Tibial nerve (tissue), 4 donors: ENCODE results near the gene CARD11.

ENCODE experiments used
- EP300 ChIP-seq, 2 donors: sonication (generic); formaldehyde crosslinking; IDR thresholded peaks; one replicate each; pipeline ENCODE4 v1.6.1; 2017; ENCODE audit warnings: antibody characterized with exemption in 2 of 2, mild to moderate bottlenecking in 1 of 2
- POLR2A ChIP-seq, 2 donors: fragments of 450-650 bp; IDR thresholded peaks; one replicate each; pipeline ENCODE4 v1.6.1; 2017; ENCODE audit warnings: antibody characterized with exemption in 2 of 2, mild to moderate bottlenecking in 2 of 2, moderate library complexity in 2 of 2
- TF ChIP-seq, protein P1 (sequence below), 5 experiments: fragments of 200-600 bp in 3 of 5; fragments of 450-650 bp in 2 of 5; sonication (generic) in 3 of 5; IDR thresholded peaks; one replicate each; pipeline ENCODE4 v1.5.1; 2016 to 2019; ENCODE audit warnings: antibody characterized with exemption in 5 of 5, mild to moderate bottlenecking in 3 of 5, moderate library complexity in 2 of 5

DNA sequence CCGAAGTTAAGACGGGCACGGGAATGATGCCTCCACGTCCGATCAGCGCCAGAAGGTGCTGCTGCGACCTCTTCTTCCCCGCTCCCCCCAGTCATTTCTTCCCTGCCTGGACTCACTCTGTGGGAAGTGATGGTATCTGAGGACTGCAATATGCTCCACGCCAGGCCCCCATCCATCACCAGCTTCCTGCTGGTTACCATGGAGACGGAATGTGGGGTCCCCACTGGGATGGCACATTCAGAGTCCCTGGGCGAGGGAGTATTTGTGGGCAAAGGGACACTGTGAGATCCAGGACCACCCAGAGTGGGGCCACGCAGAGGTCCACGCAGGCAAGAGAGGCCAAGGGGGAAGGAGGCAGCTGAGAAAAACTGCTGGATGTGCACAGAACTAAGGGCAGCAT lies 39.7 kb downstream of the CARD11 start:
- TF ChIP-seq, protein P1, sequence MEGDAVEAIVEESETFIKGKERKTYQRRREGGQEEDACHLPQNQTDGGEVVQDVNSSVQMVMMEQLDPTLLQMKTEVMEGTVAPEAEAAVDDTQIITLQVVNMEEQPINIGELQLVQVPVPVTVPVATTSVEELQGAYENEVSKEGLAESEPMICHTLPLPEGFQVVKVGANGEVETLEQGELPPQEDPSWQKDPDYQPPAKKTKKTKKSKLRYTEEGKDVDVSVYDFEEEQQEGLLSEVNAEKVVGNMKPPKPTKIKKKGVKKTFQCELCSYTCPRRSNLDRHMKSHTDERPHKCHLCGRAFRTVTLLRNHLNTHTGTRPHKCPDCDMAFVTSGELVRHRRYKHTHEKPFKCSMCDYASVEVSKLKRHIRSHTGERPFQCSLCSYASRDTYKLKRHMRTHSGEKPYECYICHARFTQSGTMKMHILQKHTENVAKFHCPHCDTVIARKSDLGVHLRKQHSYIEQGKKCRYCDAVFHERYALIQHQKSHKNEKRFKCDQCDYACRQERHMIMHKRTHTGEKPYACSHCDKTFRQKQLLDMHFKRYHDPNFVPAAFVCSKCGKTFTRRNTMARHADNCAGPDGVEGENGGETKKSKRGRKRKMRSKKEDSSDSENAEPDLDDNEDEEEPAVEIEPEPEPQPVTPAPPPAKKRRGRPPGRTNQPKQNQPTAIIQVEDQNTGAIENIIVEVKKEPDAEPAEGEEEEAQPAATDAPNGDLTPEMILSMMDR (IDR thresholded peaks at IDR 0.05): no peak
- TF ChIP-seq EP300 (IDR thresholded peaks at IDR 0.05) (no peak), POLR2A (IDR thresholded peaks at IDR 0.05) (no peak)
